ENCODE results near the gene SENP8. TPM values are rescaled to one million over a fixed set of nuclear protein-coding genes. Genes with fewer than 3 reads are reported as not detected.

Gene SENP8
- total RNA-seq, 1 experiment from 2014 or later, result 2.0 TPM

- H3K27me3 ChIP-seq (replicated peaks; ENCODE audit: insufficient read depth, low read depth, low read length, poor library complexity), result no peaks in the 10 kb centered on the region
- H3K9me3 ChIP-seq (ENCODE audit: low read depth, low read length, poor library complexity, severe bottlenecking), result no peaks in the 10 kb centered on the region
- H3K4me1 ChIP-seq (ENCODE audit: insufficient read depth, low read length, poor library complexity, severe bottlenecking), result no peaks in the 10 kb centered on the region
- TF ChIP-seq CTCF (conservative IDR thresholded peaks at IDR 0.05; ENCODE audit: low read depth, low read length) (no peak), EZH2 (IDR thresholded peaks at IDR 0.05; ENCODE audit: borderline replicate concordance, low read depth, low read length, poor library complexity, severe bottlenecking) (no peak)
- intact Hi-C loops (cut with micrococcal nuclease; ENCODE audit: unreplicated experiment), result no loop called here
- CTCF ChIA-PET, result no interaction called here
- no peak overlapping the region for H3K27ac ChIP-seq (ENCODE audit: low read depth, low read length, poor library complexity, severe bottlenecking)
- POLR2A ChIA-PET (ENCODE audit: low non-redundant PET), result no interaction called here
- no TSS peak for BruUV-seq (replicated peaks)
- no peak overlapping the region for H3K4me3 ChIP-seq (ENCODE audit: low read depth, low read length, poor library complexity, severe bottlenecking)
- no peak for DNase-seq (ENCODE audit: low spot score)
- no peaks in the 10 kb centered on the region for H3K36me3 ChIP-seq (ENCODE audit: insufficient read depth, low read length, poor library complexity, severe bottlenecking)
These were observed 36.0 kb upstream of the SENP8 start for GRCh38 chr15:72082176-72082575.

DNA sequence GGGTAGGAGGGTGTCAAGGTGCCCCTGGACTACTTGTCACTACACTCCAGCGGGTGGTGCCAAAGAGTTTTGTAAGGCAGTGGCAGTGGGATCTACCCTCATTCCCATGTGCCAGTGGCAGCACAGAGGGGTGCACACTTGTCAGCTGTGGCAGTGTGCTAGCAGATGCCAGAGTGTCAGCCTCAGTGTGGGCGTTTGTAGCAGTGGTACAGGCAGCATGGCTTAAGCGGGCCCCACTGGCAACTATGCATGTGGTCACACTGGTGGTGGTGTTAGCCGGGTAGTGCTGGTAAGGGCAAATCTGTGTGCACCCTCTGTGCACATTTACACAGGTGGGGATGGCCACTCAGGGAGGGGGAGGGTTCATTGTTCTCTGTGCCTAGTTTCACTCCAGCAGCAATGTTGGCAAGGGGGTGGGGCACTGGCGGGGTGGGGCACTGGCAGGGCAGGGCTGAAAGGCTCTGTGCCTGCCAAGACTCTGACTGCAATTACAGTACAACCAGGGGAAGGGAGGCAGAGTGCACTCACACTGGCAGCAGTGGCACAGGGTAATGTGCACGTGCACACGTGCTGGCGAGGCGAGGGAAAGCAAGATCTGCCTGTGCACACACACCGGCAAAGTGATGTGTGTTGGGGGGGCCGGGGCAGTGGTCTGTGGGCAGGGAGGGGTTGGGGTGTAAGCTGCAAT lies 32.0 kb upstream of the SENP8 start:
- H3K4me3 ChIP-seq (ENCODE audit: low read depth, low read length, poor library complexity, severe bottlenecking), result no peak overlapping the region
- TF ChIP-seq EZH2 (IDR thresholded peaks at IDR 0.05; ENCODE audit: borderline replicate concordance, low read depth, low read length, poor library complexity, severe bottlenecking), result no peak
- TF ChIP-seq CTCF (conservative IDR thresholded peaks at IDR 0.05; ENCODE audit: low read depth, low read length), result no peak
- no peaks in the 10 kb centered on the region for H3K4me1 ChIP-seq (ENCODE audit: insufficient read depth, low read length, poor library complexity, severe bottlenecking)
- intact Hi-C loops (cut with micrococcal nuclease; ENCODE audit: unreplicated experiment), result no loop called here
- CTCF ChIA-PET, result no interaction called here
- BruUV-seq (replicated peaks), result no TSS peak
- POLR2A ChIA-PET (ENCODE audit: low non-redundant PET), result no interaction called here
- H3K27me3 ChIP-seq (replicated peaks; ENCODE audit: insufficient read depth, low read depth, low read length, poor library complexity), result no peaks in the 10 kb centered on the region
- H3K36me3 ChIP-seq (ENCODE audit: insufficient read depth, low read length, poor library complexity, severe bottlenecking), result no peaks in the 10 kb centered on the region
- H3K27ac ChIP-seq (ENCODE audit: low read depth, low read length, poor library complexity, severe bottlenecking), result no peak overlapping the region
- H3K9me3 ChIP-seq (ENCODE audit: low read depth, low read length, poor library complexity, severe bottlenecking), result no peaks in the 10 kb centered on the region
- DNase-seq (ENCODE audit: low spot score), result no peak

DNA sequence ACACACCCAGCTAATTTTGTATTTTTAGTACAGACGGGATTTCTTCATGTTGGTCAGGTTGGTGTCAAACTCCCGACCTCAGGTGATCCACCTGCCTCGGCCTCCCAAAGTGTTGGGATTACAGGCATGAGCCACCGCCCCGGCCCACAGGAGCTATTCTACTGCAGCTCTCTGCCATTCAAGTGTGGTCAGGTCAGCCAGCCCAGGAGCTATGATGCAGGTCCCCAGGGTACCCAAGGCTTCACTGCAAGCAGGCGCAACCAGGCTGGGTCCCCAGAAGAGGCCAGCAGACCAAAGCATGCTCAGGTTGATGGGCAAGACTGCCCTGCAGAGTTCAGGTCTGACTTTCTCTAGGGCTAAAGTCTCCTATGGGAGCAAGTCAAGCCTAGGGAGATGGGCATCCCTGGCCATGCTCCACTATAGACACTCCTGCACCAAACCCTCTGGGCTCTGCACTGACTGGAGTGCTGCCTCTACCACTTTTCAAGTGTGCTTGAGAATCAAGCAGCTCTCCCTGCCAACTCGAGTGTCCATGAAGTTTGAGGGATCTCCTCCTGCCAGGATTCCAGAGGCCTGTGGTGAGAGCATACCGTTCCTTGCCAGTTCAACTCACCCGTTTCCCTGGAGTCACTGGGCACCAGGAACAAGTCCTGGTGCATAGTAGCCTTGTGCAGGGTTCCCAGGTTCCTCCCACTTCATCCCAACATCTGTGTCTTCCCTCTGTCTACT lies 31.1 kb upstream of the SENP8 start:
- no peak for DNase-seq (ENCODE audit: low spot score)
- intact Hi-C loops (cut with micrococcal nuclease; ENCODE audit: unreplicated experiment), result no loop called here
- no TSS peak for BruUV-seq (replicated peaks)
- H3K36me3 ChIP-seq (ENCODE audit: insufficient read depth, low read length, poor library complexity, severe bottlenecking), result no peaks in the 10 kb centered on the region
- ChIA-PET POLR2A (ENCODE audit: low non-redundant PET) (no interaction called here), CTCF (no interaction called here)
- no peak overlapping the region for H3K4me3 ChIP-seq (ENCODE audit: low read depth, low read length, poor library complexity, severe bottlenecking)
- H3K4me1 ChIP-seq (ENCODE audit: insufficient read depth, low read length, poor library complexity, severe bottlenecking), result no peaks in the 10 kb centered on the region
- H3K27me3 ChIP-seq (replicated peaks; ENCODE audit: insufficient read depth, low read depth, low read length, poor library complexity), result no peaks in the 10 kb centered on the region
- H3K27ac ChIP-seq (ENCODE audit: low read depth, low read length, poor library complexity, severe bottlenecking), result no peak overlapping the region
- TF ChIP-seq EZH2 (IDR thresholded peaks at IDR 0.05; ENCODE audit: borderline replicate concordance, low read depth, low read length, poor library complexity, severe bottlenecking) (no peak), CTCF (conservative IDR thresholded peaks at IDR 0.05; ENCODE audit: low read depth, low read length) (no peak)
- H3K9me3 ChIP-seq (ENCODE audit: low read depth, low read length, poor library complexity, severe bottlenecking), result no peaks in the 10 kb centered on the region

Data from A673 (cell line).